ENCODE results near the gene RAP1GAP.

RAP1GAP gene

DNA sequence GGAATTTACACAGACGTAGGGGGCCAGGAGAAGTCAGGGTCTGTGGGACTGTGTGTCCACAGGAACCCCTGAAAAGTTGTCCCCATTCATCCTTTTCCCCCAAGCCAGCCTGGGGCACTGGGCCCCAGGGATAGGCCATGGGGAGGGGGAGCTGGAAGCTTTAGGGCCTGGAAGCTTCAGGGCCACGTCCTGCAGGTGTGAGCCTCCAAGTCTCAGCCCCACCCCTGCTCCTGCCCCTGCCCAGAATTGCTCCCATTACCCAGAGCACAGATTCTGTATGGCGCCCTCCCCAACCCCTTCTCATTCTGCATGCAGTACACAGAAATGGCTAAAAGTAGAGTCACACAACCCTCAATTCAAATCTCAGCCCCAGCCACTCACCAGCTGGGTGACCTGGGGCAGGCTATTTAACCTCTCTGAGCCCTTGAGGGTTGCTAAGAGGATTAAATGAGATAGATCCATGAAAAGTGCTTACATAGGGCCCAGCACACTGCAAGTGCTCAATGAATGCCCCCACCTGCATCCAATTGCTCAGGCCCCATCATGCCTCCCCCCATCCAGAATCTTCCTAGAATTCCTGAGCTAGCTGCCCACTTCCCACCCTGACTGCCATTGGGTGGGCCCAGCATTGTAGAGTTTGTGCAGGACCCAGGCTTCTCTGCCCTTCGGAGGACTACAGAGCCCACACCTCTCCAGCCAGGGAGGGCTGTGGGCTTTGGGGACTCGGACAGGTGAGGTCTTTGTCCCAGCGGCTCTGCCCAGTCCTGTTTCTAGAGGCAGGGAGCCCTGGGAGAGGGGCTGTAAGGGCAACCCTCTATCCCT is 6.5 kb downstream of the RAP1GAP start:
- no peak for DNase-seq (ENCODE audit: low spot score)

GRCh38 chr1:21661886-21662285 is 7.3 kb downstream of the RAP1GAP start:
- no peak for DNase-seq (ENCODE audit: low spot score)

DNA sequence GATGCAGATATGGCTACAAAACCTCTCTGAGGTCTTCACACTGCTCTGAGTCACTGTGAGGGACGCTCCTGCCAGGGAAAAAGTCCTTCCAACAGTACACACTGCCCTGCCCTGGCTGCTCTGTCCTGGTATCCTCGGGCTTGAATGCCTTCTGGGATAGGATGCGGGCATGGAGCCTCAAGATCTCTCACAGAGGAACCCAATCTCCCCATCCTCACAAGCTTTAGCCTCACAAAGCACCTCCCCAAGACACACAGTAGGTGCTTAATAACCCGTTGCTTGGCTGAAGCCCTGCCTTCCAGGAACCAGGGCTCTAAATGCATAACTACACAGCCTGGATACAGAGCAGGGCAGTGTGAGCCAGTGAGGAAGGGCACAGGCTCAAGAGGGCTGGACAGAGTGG is 9.2 kb downstream of the RAP1GAP start:
- DNase-seq (ENCODE audit: low spot score): no peak

DNA sequence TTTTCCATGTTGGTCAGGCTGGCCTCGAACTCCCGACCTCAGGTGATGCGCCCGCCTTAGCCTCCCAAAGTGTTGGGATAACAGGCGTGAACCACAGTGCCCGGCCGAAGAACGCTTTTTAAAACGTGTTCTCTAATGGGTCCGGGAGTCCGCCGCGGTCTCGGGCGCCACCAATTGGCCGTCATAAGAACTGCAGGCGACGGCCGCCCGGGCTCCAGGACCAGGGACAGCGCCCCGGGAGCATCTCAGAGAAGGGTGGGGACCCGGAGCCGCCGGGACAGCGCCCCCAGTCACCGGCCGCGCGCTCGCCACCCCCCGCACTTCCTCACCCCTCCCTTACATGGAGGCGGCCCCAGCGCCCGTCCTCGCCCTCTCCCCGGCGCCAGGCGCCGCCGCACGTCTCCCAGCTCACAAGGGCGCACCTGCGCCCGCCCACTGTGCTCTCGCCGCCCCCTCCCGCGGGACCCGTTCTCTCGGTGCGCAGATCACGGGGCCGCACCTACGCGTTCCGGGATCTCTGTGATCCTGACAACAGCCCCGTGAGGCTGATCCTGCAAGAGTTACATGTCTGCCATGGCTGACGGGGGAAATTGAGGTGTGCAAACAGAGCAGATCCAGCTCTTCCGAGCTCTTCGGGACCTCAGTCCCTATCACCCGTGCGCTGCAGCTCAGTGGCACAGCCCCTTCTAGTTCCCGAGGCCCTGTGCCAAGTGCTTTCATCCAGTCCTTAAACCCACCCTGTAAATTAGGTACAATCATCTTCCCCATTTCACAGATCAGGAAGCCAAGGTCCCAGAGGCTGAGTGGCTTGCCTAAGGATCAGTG is 9.8 kb downstream of the RAP1GAP start:
- DNase-seq (ENCODE audit: low spot score): peak; percentile 91

GRCh38 chr1:21657456-21658190 is 11.5 kb downstream of the RAP1GAP start:
- no peak for DNase-seq (ENCODE audit: low spot score)

- DNase-seq (ENCODE audit: low spot score): no peak
Measured at GRCh38 chr1:21655748-21656147, 13.4 kb downstream of the RAP1GAP start.

DNA sequence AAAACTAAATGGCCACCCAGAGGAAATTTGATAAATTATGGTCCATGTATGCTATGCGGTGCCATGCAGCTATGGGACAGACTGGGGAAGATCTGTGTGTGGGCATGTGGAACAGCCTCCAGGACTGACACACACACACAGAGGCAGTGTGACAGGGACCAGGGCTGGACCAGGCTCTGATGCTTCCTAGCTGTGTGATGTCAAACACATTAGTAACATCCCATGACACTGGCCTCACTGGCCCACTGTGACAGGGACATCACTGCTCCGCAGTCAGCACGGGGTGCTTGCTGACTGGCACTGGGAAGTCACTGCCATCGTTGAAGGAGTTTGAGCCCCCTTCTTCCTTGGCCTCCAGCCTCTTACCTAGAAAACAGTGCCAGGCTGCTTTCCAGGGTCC is 13.9 kb downstream of the RAP1GAP start:
- no peak for DNase-seq (ENCODE audit: low spot score)

- DNase-seq (ENCODE audit: low spot score): no peak
Measured at GRCh38 chr1:21654209-21654608, 14.9 kb downstream of the RAP1GAP start.

DNA sequence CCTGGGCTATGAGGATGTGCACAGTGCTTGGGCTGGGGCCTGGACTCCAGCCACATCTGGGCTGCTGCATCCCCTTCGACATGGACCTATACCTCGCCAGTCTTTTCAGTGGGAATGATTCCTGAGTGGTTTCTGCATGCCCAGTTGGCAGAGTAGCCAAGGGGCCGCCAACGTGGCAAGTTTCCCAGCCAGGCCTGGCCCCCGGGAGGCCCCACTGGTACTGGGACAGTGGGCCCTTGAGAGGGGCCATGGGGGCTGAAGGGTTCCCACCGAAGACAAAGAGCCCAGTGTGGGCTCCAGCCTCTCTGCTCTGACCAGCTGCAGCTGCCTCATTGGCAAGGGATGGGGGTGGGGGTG is 15.4 kb downstream of the RAP1GAP start:
- DNase-seq (ENCODE audit: low spot score): no peak

DNA sequence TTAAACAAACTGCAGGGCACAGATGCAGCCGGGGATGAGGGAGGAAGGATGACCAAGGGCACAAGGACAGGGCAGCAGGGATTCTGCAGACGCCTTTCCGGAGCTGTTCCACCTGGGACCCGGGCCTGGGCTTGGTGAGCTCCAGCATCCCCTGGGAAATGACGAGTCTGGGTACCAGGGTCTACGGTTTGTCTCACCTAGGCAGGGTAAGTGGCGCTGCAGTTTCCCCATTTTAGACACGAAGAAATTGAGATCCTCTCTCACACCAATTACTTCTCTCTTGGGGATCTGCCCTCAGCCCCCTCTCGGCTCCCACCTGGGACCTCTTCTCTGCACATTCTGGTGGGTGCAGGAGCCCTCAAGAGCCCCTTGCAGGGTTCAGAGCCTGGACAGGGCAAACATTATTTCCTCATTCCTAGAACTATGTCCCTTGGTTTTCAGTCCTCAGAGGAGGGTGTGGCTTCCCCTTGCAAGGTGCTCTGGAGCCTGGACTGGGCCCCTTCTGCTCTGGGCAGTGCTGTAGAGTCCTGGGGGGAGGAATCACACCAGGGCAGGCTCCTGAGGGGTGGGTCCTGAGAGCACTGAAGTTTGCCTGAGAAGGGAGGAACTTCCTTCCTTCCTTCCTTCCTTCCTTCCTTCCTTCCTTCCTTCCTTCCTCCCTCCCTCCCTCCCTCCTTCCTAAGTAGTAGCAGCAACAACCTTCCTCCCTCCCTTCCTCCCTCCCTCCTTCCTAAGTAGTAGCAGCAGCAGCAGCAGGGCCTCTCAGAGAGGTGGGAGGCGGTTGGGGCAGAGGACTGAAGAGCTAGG is 16.0 kb downstream of the RAP1GAP start:
- no peak for DNase-seq (ENCODE audit: low spot score)

DNA sequence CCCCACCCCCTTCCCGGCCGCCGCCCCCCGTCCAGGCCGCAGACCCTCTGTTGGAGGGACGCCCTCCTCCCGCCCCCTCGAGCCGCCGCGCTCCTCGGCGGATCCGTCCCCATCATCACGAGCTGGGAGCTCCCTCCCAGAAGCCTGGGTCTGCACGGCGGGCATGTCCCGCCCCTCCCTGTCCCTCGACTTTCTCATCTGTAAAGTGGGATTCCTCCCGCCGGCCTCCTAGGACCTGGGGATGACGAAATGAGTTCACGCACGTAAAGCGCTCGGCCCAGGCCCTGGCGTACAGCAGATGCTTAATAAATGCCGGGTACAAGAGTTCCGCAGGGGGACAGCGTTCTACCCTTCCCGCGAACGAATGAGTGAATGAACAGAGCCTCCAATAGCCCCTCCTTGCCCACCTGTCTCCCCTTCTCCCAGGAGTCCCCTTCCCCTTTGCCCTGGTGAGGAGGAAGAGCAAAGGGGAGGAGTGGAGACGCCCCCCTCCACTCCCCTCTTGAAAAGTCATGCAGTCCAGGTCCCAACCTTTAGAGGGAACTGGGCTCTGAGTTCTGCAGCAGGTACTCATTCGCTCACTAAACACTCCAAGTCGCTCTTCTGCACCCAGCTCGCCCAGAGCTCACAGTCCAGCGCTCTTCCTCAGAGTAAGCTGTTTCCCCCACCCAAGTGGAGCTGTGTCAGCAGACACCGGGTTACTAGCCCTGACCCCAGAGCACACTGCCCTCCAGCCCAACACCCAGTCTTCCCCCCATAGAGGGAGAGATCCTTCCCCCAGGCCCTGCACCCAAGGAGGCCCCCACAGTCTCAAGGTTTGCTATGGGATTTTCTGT is 16.8 kb downstream of the RAP1GAP start:
- DNase-seq (ENCODE audit: low spot score): no peak

- peak; percentile 82 for DNase-seq (ENCODE audit: low spot score)
Measured at GRCh38 chr1:21651214-21652042, 17.7 kb downstream of the RAP1GAP start.

- DNase-seq (ENCODE audit: low spot score): no peak
Measured at GRCh38 chr1:21650400-21650799, 18.8 kb downstream of the RAP1GAP start.

DNA sequence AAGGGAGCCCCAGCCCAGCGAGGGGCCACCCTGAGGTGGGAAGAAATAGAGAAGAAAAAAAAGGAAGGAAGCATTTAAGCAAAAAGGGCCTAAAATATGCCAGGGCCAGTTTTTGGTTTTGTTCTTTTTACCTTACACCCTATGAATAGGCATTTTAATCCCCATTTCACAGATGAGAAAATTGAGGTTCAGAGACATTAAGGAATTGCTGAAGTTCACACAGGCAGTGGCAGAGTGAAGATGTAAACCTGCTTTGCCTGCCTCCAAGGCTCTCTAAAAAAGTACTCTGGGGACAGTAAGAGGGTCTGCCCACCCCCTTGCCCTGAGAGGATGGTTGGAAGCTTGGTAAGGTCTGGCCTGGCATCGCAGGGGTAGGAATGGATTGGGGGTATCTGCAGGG is 19.8 kb downstream of the RAP1GAP start:
- DNase-seq (ENCODE audit: low spot score): no peak

DNA sequence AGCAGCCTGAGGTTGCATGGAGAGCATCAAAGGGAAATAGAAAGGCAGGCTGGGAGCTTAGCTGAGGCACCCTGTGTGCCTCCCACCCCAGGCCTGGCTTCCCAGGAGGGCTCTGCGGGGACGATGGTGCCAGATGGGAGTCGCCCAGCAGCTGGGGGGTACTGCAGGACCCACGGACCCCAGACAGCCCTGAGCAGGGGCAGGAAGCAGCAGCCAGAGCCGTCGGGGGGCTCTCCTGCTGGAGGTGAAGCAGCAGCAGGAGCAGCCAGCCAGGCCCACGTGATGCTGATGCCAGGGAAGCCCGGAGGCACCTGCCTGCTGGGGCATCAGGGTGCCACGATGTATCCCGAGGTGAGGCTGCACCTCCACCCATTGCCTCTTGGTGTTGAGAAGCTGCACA is 20.4 kb downstream of the RAP1GAP start:
- no peak for DNase-seq (ENCODE audit: low spot score)

- DNase-seq (ENCODE audit: low spot score): no peak
Measured at GRCh38 chr1:21648352-21648730, 20.8 kb downstream of the RAP1GAP start.

- DNase-seq (ENCODE audit: low spot score): no peak
Measured at GRCh38 chr1:21647431-21648351, 21.5 kb downstream of the RAP1GAP start.

DNA sequence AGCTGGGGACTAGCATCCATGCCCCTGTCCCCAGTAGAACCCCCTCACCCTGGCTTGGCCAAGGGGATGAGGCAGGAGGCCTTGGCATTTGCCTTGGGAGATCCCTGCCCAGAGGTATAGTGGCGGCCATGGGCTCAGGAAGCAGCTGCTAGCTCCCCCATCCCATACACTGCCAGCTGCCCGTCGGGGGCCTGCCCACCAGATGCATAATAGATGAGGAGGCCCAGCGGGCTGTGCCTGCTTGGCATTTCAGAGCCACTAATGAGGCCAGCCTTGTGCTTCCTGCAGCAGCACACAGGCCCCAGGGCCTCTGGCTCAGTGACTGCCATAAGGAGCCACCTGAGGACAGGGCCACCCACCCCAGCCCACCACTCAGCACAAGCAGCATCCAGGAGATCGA is 23.6 kb downstream of the RAP1GAP start:
- no peak for DNase-seq (ENCODE audit: low spot score)

- DNase-seq (ENCODE audit: low spot score): no peak
Measured at GRCh38 chr1:21644906-21645305, 24.3 kb downstream of the RAP1GAP start.
